GM06990 (cell line): ENCODE measurements around the gene FAM8A1.
A peak's percentile ranks its signal among the peaks of the same experiment; 100 is the strongest.

ENCODE experiments used
- DNase-seq: peaks from one replicate; pipeline ENCODE4 v3.0.0-alpha.2; 2011; ENCODE audit not compliant: insufficient read length; ENCODE audit errors: extremely low read depth
- H3K27me3 ChIP-seq: replicated peaks from 2 replicates; pipeline ENCODE4 v1.6.0; 2011; ENCODE audit warnings: low read length; ENCODE audit not compliant: control insufficient read depth, insufficient read depth
- H3K36me3 ChIP-seq: 2 replicates; pipeline ENCODE4 v1.5.1; 2011; ENCODE audit warnings: low read length; ENCODE audit not compliant: control insufficient read depth, insufficient read depth
- H3K4me3 ChIP-seq: replicated peaks from 2 replicates; pipeline ENCODE4 v1.5.1; 2011; ENCODE audit warnings: low read depth, mild to moderate bottlenecking, control low read depth, low read length
- CTCF ChIP-seq: IDR thresholded peaks from 2 replicates; pipeline ENCODE4 v1.5.1; 2011; ENCODE audit warnings: low read length, control low read depth, mild to moderate bottlenecking, inconsistent platforms; ENCODE audit not compliant: insufficient read depth, poor library complexity, severe bottlenecking

FAM8A1 gene

GRCh38 chr6:17599877-17600526, at the start of gene FAM8A1:
FAM8A1 (plus strand) TSS chr6:17600302; CDS start chr6:17600410, 108 bp downstream.
- peak; percentile 93 for DNase-seq
- Histone ChIP-seq H3K36me3 (no peaks in the 10 kb centered on the region), H3K27me3 (no peaks in the 10 kb centered on the region), H3K4me3 (peak within 1 kb of the TSS; percentile 77)
- TF ChIP-seq CTCF: peak; percentile 41

- Histone ChIP-seq H3K27me3 (no peaks in the 10 kb centered on the region; the same call in 1 of the 2 replicates), H3K4me3 (no peak overlapping the region), H3K36me3 (no peaks in the 10 kb centered on the region)
- no peak for DNase-seq
- no peak for TF ChIP-seq CTCF
These were observed 48.6 kb upstream of the FAM8A1 start for GRCh38 chr6:17551383-17551958.

- no peak for DNase-seq
- no peak for TF ChIP-seq CTCF
- Histone ChIP-seq H3K36me3 (no peaks in the 10 kb centered on the region), H3K4me3 (no peak overlapping the region), H3K27me3 (no peaks in the 10 kb centered on the region; the same call in 1 of the 2 replicates)
These were observed 47.2 kb upstream of the FAM8A1 start for GRCh38 chr6:17552861-17553260.

GRCh38 chr6:17556014-17556413, 44.1 kb upstream of the FAM8A1 start:
- DNase-seq: no peak
- Histone ChIP-seq H3K36me3 (no peaks in the 10 kb centered on the region), H3K4me3 (no peak overlapping the region), H3K27me3 (no peaks in the 10 kb centered on the region; the same call in 1 of the 2 replicates)
- no peak for TF ChIP-seq CTCF

GRCh38 chr6:17562636-17563035, 37.5 kb upstream of the FAM8A1 start:
- no peak for TF ChIP-seq CTCF
- no peaks in the 10 kb centered on the region for H3K36me3 ChIP-seq
- no peak for DNase-seq

More at GRCh38 chr6:17562636-17563035, 37.5 kb upstream of the FAM8A1 start:
- Histone ChIP-seq H3K27me3 (no peaks in the 10 kb centered on the region), H3K4me3 (no peak overlapping the region)
